Measurements from ENCODE around the gene GPX4.

Gene GPX4

GRCh38 chr19:1149259-1150045 is 45.7 kb downstream of the GPX4 start:
- DNase-seq (ENCODE audit: low read depth in 2 of 2): no peak

GRCh38 chr19:1150333-1151036 is 46.7 kb downstream of the GPX4 start:
- DNase-seq (ENCODE audit: low read depth in 2 of 2): no peak

- no peak for DNase-seq (ENCODE audit: low read depth in 2 of 2)
These were observed 47.4 kb downstream of the GPX4 start for GRCh38 chr19:1151037-1151724.

GRCh38 chr19:1151917-1152587 is 48.3 kb downstream of the GPX4 start:
- no peak for DNase-seq (ENCODE audit: low read depth in 2 of 2)

GRCh38 chr19:1153891-1154730 is 50.3 kb downstream of the GPX4 start:
- no peak for DNase-seq (ENCODE audit: low read depth in 2 of 2)

GRCh38 chr19:1154731-1155351 is 51.0 kb downstream of the GPX4 start:
- no peak for DNase-seq (ENCODE audit: low read depth in 2 of 2)

- DNase-seq (ENCODE audit: low read depth in 2 of 2): no peak
These were observed 51.8 kb downstream of the GPX4 start for GRCh38 chr19:1155352-1156304.

All from stimulated activated CD4-positive, alpha-beta T cell treated with anti-CD3 and anti-CD28 coated beads, Interleukin-1b, Interleukin-23, amount 100 ng/mL, for 4 hours (primary cell).